Testis (tissue), 2 donors: ENCODE results near the gene FAAP24.
"Not testable (repeated sequence)": the region's sequence is repeated elsewhere in the genome, so short reads cannot be mapped to it uniquely, and the experiment has no call there.

Experiments used
- POLR2A ChIP-seq: fragments of 450-650 bp; IDR thresholded peaks from one replicate; pipeline ENCODE4 v1.6.1; 2017; ENCODE audit warnings: antibody characterized with exemption, mild to moderate bottlenecking, moderate library complexity
- TF ChIP-seq, protein P1 (sequence below), 3 experiments: fragments of 450-650 bp in 2 of 3; fragments of 200-600 bp in 1 of 3; sonication (generic) in 1 of 3; IDR thresholded peaks; one replicate each; pipeline ENCODE4 v1.5.1; 2016 to 2019; ENCODE audit warnings: antibody characterized with exemption in 3 of 3, mild to moderate bottlenecking in 2 of 3, moderate library complexity in 1 of 3

DNA sequence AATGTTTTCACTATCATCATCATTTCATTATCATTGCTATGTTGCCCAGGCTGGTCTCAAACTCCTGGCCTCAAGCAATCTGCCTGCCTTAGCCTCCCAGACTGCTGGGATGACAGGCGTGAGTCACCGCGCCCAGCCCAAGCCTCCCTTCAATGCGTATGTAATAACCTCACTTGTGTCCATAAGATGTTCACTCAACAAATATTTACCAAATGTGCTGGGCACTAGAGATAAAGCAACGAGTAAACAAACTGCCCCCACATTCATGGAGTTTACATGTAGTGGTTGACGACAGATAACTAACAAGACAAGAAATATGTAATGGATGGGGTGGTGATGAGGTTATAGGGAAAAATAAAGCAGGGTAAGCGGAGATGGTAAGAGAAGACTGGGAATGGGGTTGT lies 25.0 kb downstream of the FAAP24 start:
- TF ChIP-seq, protein P1, sequence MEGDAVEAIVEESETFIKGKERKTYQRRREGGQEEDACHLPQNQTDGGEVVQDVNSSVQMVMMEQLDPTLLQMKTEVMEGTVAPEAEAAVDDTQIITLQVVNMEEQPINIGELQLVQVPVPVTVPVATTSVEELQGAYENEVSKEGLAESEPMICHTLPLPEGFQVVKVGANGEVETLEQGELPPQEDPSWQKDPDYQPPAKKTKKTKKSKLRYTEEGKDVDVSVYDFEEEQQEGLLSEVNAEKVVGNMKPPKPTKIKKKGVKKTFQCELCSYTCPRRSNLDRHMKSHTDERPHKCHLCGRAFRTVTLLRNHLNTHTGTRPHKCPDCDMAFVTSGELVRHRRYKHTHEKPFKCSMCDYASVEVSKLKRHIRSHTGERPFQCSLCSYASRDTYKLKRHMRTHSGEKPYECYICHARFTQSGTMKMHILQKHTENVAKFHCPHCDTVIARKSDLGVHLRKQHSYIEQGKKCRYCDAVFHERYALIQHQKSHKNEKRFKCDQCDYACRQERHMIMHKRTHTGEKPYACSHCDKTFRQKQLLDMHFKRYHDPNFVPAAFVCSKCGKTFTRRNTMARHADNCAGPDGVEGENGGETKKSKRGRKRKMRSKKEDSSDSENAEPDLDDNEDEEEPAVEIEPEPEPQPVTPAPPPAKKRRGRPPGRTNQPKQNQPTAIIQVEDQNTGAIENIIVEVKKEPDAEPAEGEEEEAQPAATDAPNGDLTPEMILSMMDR (IDR thresholded peaks at IDR 0.05): not testable (repeated sequence)
- TF ChIP-seq POLR2A: not testable (repeated sequence)
